Hepatocyte (in vitro differentiated cells): Measurements from ENCODE around the gene CDKL4.

Source experiments
- CTCF ChIP-seq: fragments of 200-600 bp; sonication (generic); IDR thresholded peaks from 2 replicates; pipeline ENCODE4 v1.5.1; 2016; ENCODE audit warnings: antibody characterized with exemption, mild to moderate bottlenecking; ENCODE audit not compliant: poor library complexity
- EZH2phosphoT487 ChIP-seq: fragments of 200-600 bp; sonication (generic); IDR thresholded peaks from one replicate; pipeline ENCODE4 v1.6.1; 2018; ENCODE audit warnings: antibody characterized with exemption, mild to moderate bottlenecking, low read depth, moderate library complexity; ENCODE audit not compliant: unreplicated experiment, severe bottlenecking

DNA sequence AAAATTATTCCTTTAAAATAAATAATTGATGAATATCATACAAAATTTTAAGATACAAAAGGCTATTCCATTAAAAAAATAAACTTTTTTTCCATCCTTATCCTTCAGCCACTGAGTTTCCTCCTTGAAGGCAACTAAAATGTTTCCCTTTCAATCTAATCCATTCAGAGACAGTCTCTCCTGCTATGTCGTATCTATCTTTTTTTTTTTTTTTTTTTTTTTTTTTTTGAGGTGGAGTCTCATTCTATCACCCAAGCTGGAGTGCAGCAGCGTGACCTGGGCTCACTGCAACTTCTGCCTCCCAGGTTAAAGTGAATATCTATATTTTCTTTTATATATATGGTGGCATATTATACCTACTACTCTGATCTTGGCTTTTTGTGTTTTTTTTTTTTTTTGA, 91.3 kb downstream of the CDKL4 start:
- TF ChIP-seq CTCF (no peak), EZH2phosphoT487 (no peak)
